Ishikawa (cell line): ENCODE results near the gene TRAPPC2.

ENCODE experiments used
- CEBPB ChIP-seq: IDR thresholded peaks from 2 replicates; pipeline ENCODE4 v1.6.1; 2012
- CREB1 ChIP-seq: IDR thresholded peaks from 2 replicates; pipeline ENCODE4 v1.6.1; 2012; ENCODE audit warnings: low read depth
- EGR1 ChIP-seq: IDR thresholded peaks from 2 replicates; pipeline ENCODE4 v1.6.1; 2012
- EP300 ChIP-seq: IDR thresholded peaks from 2 replicates; pipeline ENCODE4 v1.6.1; 2012; ENCODE audit warnings: borderline replicate concordance
- FOXM1 ChIP-seq: IDR thresholded peaks from 2 replicates; pipeline ENCODE4 v1.6.1; 2012; ENCODE audit warnings: low read depth, borderline replicate concordance
- MAX ChIP-seq: IDR thresholded peaks from 2 replicates; pipeline ENCODE4 v1.6.1; 2012
- NFIC ChIP-seq: IDR thresholded peaks from 2 replicates; pipeline ENCODE4 v1.6.1; 2012
- RAD21 ChIP-seq: IDR thresholded peaks from 2 replicates; pipeline ENCODE4 v1.6.1; 2012; ENCODE audit warnings: low read depth
- REST ChIP-seq: IDR thresholded peaks from 2 replicates; pipeline ENCODE4 v1.6.1; 2012; ENCODE audit warnings: low read depth, mild to moderate bottlenecking
- TAF1 ChIP-seq: IDR thresholded peaks from 2 replicates; pipeline ENCODE4 v1.6.1; 2012; ENCODE audit warnings: low read depth, mild to moderate bottlenecking
- TCF12 ChIP-seq: IDR thresholded peaks from 2 replicates; pipeline ENCODE4 v1.6.1; 2012; ENCODE audit warnings: low read depth
- TEAD4 ChIP-seq: IDR thresholded peaks from 2 replicates; pipeline ENCODE4 v1.6.1; 2012
- USF1 ChIP-seq: IDR thresholded peaks from 2 replicates; pipeline ENCODE4 v1.6.1; 2012
- YY1 ChIP-seq: IDR thresholded peaks from 2 replicates; pipeline ENCODE4 v1.6.1; 2012; ENCODE audit warnings: low read depth
- ZBTB7A ChIP-seq: IDR thresholded peaks from 2 replicates; pipeline ENCODE4 v1.6.1; 2012; ENCODE audit warnings: low read depth

Gene TRAPPC2

GRCh38 chrX:13752141-13752540, 17.7 kb upstream of the TRAPPC2 start:
- TF ChIP-seq EP300 (no peak), TEAD4 (no peak), CEBPB (no peak), RAD21 (no peak), TAF1 (no peak), YY1 (no peak), EGR1 (no peak), FOXM1 (no peak), USF1 (no peak), MAX (no peak), REST (no peak), CREB1 (no peak)

DNA sequence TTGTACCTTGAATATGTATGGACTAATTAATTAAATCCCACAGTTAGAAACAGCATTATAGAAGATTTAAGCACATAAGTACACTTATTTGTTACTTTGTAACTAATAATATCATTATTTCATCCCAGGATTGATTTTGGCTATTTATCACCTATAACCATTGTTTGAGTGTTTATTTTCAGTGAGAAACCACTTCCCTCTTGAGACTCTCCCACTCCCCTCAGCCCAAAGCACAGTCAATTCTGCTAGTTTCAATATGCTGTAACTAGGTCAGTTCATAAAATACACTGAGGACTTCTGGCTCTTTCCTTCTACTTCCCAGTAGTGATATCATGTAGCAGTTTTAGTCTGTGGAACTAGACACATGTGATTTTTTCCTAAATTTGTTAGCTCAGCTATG, 16.4 kb upstream of the TRAPPC2 start:
- TF ChIP-seq FOXM1, result no peak
- TF ChIP-seq YY1, result no peak
- TF ChIP-seq ZBTB7A, result no peak
- TF ChIP-seq TCF12, result no peak
- TF ChIP-seq NFIC, result no peak
- TF ChIP-seq TEAD4, result no peak
- TF ChIP-seq CEBPB, result no peak
- no peak for TF ChIP-seq EGR1

GRCh38 chrX:13750204-13750603, 15.8 kb upstream of the TRAPPC2 start:
- no peak for TF ChIP-seq FOXM1
- peak; percentile 44 for TF ChIP-seq RAD21

DNA sequence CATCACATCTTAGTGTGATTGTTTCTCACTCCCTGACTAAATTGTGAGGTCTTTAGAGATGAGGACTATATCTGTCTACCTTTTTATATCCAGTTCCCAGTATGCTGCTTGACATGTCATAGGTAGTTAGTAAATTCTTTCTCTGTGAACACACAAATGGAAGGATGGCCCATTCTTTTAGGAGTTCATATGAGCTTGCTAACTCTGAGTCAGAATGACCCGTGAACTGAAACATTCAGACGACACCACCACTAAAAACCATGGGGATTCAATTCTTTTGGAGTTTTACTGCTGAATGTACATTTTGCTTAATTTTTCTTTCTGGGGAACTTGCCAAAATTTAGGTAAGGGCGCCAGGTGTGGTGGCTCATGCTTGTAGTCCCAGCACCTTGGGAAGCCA, 14.1 kb upstream of the TRAPPC2 start:
- TF ChIP-seq TCF12, result no peak
- TF ChIP-seq TEAD4, result no peak
- no peak for TF ChIP-seq REST
- TF ChIP-seq ZBTB7A, result no peak
- TF ChIP-seq RAD21, result no peak

DNA sequence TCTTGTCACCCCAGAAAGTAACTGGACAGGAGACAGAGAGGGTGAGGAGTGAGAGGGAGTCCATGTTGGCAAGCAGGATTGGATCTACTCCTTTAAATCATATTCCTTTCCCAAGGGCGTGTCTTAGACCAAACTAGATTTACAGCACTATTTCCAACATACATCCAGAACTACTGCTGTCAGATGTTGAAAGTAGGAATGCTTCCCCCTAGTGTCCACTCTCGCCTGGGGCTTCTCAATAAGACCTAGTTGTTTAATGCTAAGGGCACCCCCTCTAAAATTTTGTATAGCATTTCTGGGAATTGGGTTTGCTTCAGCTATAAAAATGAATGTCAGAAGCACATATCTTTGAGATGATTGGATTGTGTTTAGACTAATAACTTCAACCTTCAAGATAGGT, 13.4 kb upstream of the TRAPPC2 start:
- TF ChIP-seq NFIC (no peak), RAD21 (peak; percentile 29; the same call in 1 of the 2 replicates)

GRCh38 chrX:13742397-13743176, 8.2 kb upstream of the TRAPPC2 start:
- TF ChIP-seq RAD21, result no peak
- TF ChIP-seq CREB1, result no peak
- no peak for TF ChIP-seq ZBTB7A
- no peak for TF ChIP-seq USF1
- no peak for TF ChIP-seq TCF12
- TF ChIP-seq YY1, result no peak
- no peak for TF ChIP-seq REST
- no peak for TF ChIP-seq MAX
- no peak for TF ChIP-seq EGR1
- no peak for TF ChIP-seq EP300
- no peak for TF ChIP-seq NFIC
- TF ChIP-seq FOXM1, result no peak
- TF ChIP-seq TAF1, result no peak
- TF ChIP-seq CEBPB, result no peak
- no peak for TF ChIP-seq TEAD4
